ENCODE measurements around the gene FBP1. TPM values are rescaled to one million over a fixed set of nuclear protein-coding genes. Genes with fewer than 3 reads are reported as not detected.
"Not testable (repeated sequence)": the region's sequence is repeated elsewhere in the genome, so short reads cannot be mapped to it uniquely, and the experiment has no call there.

Gene FBP1
- total RNA-seq, 1 experiment from 2014 or later: 2.3 TPM

DNA sequence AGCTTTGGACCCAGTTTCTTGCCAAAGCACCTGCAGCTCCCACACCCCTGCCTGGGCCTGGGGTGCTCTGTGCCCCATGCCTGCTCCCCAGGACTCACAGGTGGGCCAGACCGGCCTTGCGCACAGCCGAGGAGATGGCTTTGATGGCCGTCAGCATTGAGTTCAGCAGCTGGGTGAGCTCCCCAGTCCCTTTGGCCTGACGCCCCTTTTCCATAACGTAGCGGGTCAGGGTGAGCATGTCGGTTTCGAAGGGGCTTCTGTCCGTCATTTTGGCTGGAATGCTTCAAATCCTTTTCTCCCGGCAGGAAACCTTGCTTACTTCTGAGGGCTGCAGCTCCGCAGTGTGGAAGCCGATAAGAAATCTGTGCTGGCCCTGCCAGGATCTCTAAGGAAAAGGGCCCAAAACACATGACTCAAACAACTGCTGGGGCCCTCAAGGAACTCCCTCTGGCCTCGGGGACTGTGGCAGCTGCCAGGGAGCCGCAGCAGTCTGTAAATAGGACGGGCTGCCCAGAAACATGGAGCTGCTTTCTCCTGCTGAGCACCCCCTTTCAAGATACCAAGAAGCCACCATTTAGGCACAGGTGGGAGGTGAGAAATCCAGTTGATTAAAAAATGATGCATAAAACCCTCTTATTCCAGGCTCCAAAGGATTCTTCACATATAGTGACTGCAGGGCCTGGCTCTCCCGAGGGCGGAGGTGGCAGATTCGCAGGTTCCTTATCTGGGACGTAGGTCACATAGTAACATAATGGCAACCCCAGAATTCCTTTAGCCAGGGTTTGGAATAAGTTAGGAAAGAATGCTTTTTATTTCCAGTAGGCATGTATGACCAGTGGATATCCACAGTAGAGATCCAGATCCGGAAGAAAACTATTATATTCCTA lies 45.6 kb downstream of the FBP1 start, which contains the start of gene FBP2:
Gene FBP2, minus strand, starts transcription at position 366 of the 887 bp plus-strand sequence. Its CDS starts 98 bp downstream, at position 268.
- CTCF ChIA-PET: interaction anchor here (0.6 kb wide), 1 partner anchor 15 kb away, joined by 3 read pairs; no protein-coding TSS in a partner anchor
- H3K4me3 ChIP-seq (ENCODE audit: low read depth, low read length): no peak within 1 kb of the TSS
- POLR2A ChIA-PET: no interaction called here
- Mint-ChIP-seq H3K36me3 (ENCODE audit: insufficient read depth, unreplicated experiment) (no peaks in the 10 kb centered on the region), H3K4me3 (ENCODE audit: unreplicated experiment) (no peak within 1 kb of the TSS), H3K27ac (ENCODE audit: unreplicated experiment) (no peak within 1 kb of the TSS), H3K27me3 (ENCODE audit: insufficient read depth, unreplicated experiment) (peaks cover 2% of the 10 kb centered on the region), H3K9me3 (ENCODE audit: unreplicated experiment) (no peaks in the 10 kb centered on the region), H3K4me1 (ENCODE audit: low read depth, unreplicated experiment) (no peaks in the 10 kb centered on the region)
- intact Hi-C loops (cut with micrococcal nuclease; ENCODE audit: unreplicated experiment): no loop called here
- TF ChIP-seq, protein P1, sequence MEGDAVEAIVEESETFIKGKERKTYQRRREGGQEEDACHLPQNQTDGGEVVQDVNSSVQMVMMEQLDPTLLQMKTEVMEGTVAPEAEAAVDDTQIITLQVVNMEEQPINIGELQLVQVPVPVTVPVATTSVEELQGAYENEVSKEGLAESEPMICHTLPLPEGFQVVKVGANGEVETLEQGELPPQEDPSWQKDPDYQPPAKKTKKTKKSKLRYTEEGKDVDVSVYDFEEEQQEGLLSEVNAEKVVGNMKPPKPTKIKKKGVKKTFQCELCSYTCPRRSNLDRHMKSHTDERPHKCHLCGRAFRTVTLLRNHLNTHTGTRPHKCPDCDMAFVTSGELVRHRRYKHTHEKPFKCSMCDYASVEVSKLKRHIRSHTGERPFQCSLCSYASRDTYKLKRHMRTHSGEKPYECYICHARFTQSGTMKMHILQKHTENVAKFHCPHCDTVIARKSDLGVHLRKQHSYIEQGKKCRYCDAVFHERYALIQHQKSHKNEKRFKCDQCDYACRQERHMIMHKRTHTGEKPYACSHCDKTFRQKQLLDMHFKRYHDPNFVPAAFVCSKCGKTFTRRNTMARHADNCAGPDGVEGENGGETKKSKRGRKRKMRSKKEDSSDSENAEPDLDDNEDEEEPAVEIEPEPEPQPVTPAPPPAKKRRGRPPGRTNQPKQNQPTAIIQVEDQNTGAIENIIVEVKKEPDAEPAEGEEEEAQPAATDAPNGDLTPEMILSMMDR (IDR thresholded peaks at IDR 0.05; ENCODE audit: insufficient read depth in 1 of 2, low read depth in 1 of 2, low read length in 1 of 2, severe bottlenecking in 1 of 2, unreplicated experiment in 1 of 2): no peak
- H3K27me3 ChIP-seq (replicated peaks; ENCODE audit: control insufficient read depth, insufficient read depth, low read length): no peaks in the 10 kb centered on the region
- BruUV-seq (replicated peaks): no TSS peak
- no peak for DNase-seq
- no peaks in the 10 kb centered on the region for H3K36me3 ChIP-seq (ENCODE audit: control insufficient read depth, insufficient read depth, low read length)
- no peaks in the 10 kb centered on the region for H3K9me3 ChIP-seq
- H3K4me1 ChIP-seq: no peaks in the 10 kb centered on the region

DNA sequence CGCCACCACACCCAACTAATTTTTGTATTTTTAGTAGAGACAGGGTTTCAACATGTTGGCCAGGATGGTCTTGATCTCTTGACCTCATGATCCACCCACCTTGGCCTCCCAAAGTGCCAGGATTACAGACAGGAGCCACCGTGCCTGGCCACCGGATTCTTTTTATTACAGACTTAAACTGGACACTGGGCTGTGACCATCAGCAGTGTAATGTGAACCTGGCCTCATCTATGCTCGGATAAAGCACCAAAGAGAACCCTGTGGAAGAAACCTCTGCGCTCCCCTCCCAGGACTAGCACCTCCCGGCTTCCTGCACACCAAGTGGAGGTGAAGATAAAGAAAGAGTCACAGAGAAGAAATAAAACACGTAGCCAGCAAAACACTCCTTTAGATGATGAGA lies 46.6 kb downstream of the FBP1 start:
- H3K4me1 Mint-ChIP-seq (ENCODE audit: low read depth, unreplicated experiment); BruUV-seq (replicated peaks); H3K4me3 ChIP-seq (ENCODE audit: low read depth, low read length); H3K4me3 Mint-ChIP-seq (ENCODE audit: unreplicated experiment); H3K27ac Mint-ChIP-seq (ENCODE audit: unreplicated experiment); H3K9me3 Mint-ChIP-seq (ENCODE audit: unreplicated experiment); H3K36me3 ChIP-seq (ENCODE audit: control insufficient read depth, insufficient read depth, low read length); H3K4me1 ChIP-seq; CTCF ChIA-PET; H3K9me3 ChIP-seq; DNase-seq; H3K36me3 Mint-ChIP-seq (ENCODE audit: insufficient read depth, unreplicated experiment); intact Hi-C loops (cut with micrococcal nuclease; ENCODE audit: unreplicated experiment); POLR2A ChIA-PET; H3K27me3 Mint-ChIP-seq (ENCODE audit: insufficient read depth, unreplicated experiment); H3K27me3 ChIP-seq (replicated peaks; ENCODE audit: control insufficient read depth, insufficient read depth, low read length): not testable (repeated sequence)

DNA sequence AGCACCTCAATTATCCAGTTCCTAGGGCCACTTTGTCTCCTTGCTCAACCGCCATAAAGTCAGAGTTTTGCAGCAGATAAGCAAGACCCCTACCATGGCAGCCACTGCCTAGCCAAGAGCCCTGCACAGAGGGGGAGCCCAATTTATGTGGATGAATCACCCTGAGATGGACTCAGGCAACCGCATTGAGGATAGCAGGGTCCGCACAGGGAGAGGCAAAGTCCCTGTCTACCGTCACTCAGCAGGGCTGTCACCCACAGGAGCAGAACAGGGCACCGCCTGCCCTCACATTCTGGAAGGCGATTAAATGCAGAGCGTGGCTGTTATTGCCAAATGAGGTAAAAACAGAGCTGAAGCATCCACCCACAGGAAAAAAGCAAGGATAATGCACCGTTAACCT lies 47.4 kb downstream of the FBP1 start:
- no peak overlapping the region for H3K4me3 ChIP-seq (ENCODE audit: low read depth, low read length)
- no peak for DNase-seq
- Mint-ChIP-seq H3K27me3 (ENCODE audit: insufficient read depth, unreplicated experiment) (peaks cover 2% of the 10 kb centered on the region), H3K27ac (ENCODE audit: unreplicated experiment) (no peak overlapping the region), H3K36me3 (ENCODE audit: insufficient read depth, unreplicated experiment) (no peaks in the 10 kb centered on the region), H3K4me1 (ENCODE audit: low read depth, unreplicated experiment) (no peaks in the 10 kb centered on the region), H3K4me3 (ENCODE audit: unreplicated experiment) (no peak overlapping the region), H3K9me3 (ENCODE audit: unreplicated experiment) (no peaks in the 10 kb centered on the region)
- H3K4me1 ChIP-seq: no peaks in the 10 kb centered on the region
- TF ChIP-seq, protein P1 (IDR thresholded peaks at IDR 0.05; ENCODE audit: insufficient read depth in 1 of 2, low read depth in 1 of 2, low read length in 1 of 2, severe bottlenecking in 1 of 2, unreplicated experiment in 1 of 2): no peak
- no peaks in the 10 kb centered on the region for H3K27me3 ChIP-seq (replicated peaks; ENCODE audit: control insufficient read depth, insufficient read depth, low read length)
- intact Hi-C loops (cut with micrococcal nuclease; ENCODE audit: unreplicated experiment): no loop called here
- no peaks in the 10 kb centered on the region for H3K36me3 ChIP-seq (ENCODE audit: control insufficient read depth, insufficient read depth, low read length)
- ChIA-PET CTCF (no interaction called here), POLR2A (no interaction called here)
- no peaks in the 10 kb centered on the region for H3K9me3 ChIP-seq
- no TSS peak for BruUV-seq (replicated peaks)

DNA sequence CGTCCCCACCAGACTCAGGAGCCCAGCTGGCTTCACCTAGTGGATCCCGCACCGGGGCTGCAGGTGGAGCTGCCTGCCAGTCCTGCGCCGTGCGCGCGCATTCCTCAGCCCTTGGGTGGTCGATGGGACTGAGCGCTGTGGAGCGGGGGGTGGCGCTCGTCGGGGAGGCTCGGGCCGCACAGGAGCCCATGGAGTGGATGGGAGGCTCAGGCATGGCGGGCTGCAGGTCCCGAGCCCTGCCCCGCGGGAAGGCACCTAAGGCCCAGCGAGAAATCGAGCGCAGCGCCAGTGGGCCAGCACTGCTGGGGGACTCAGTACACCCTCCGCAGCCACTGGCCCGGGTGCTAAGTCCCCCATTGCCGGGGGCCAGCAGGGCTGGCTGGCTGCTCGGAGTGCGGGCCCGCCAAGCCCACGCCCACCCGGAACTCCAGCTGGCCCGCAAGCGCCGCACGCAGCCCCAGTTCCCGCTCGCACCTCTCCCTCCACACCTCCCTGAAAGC lies 48.2 kb downstream of the FBP1 start:
- H3K27me3 ChIP-seq (replicated peaks; ENCODE audit: control insufficient read depth, insufficient read depth, low read length); H3K27ac Mint-ChIP-seq (ENCODE audit: unreplicated experiment); DNase-seq; POLR2A ChIA-PET; H3K9me3 Mint-ChIP-seq (ENCODE audit: unreplicated experiment); H3K9me3 ChIP-seq; H3K4me1 Mint-ChIP-seq (ENCODE audit: low read depth, unreplicated experiment); H3K36me3 ChIP-seq (ENCODE audit: control insufficient read depth, insufficient read depth, low read length); H3K36me3 Mint-ChIP-seq (ENCODE audit: insufficient read depth, unreplicated experiment); CTCF ChIA-PET; H3K4me3 Mint-ChIP-seq (ENCODE audit: unreplicated experiment); H3K4me3 ChIP-seq (ENCODE audit: low read depth, low read length); H3K4me1 ChIP-seq; intact Hi-C loops (cut with micrococcal nuclease; ENCODE audit: unreplicated experiment); BruUV-seq (replicated peaks); H3K27me3 Mint-ChIP-seq (ENCODE audit: insufficient read depth, unreplicated experiment): not testable (repeated sequence)
